Measurements from ENCODE around the gene KCNV2. TPM values are rescaled to one million over a fixed set of nuclear protein-coding genes. Genes with fewer than 3 reads are reported as not detected.

Gene KCNV2
- total RNA-seq, 2 donors from 2014 or later = not detected

- intact Hi-C loops (cut with DNase I) = no loop called here
- H3K4me1 ChIP-seq = no peaks in the 10 kb centered on the region
- no peaks in the 10 kb centered on the region for H3K27me3 ChIP-seq
- H3K4me3 ChIP-seq = no peak overlapping the region
- ATAC-seq = no peak
- no peak overlapping the region for H3K27ac ChIP-seq
- H3K9me3 ChIP-seq = no peaks in the 10 kb centered on the region
- no peaks in the 10 kb centered on the region for H3K36me3 ChIP-seq (replicated peaks in 1 of 2; ENCODE audit: insufficient read depth in 1 of 2, low read depth in 2 of 2)
- DNase-seq = no peak
- 87 to 91% methylated on average over 3 of the region's 3 CpGs for WGBS, 2 donors
- TF ChIP-seq POLR2A (IDR thresholded peaks at IDR 0.05) (no peak), CTCF (IDR thresholded peaks at IDR 0.05) (no peak)
Measured at GRCh38 chr9:2688636-2689035, 28.7 kb upstream of the KCNV2 start.

- H3K27me3 ChIP-seq = no peaks in the 10 kb centered on the region
- no peak for TF ChIP-seq CTCF (IDR thresholded peaks at IDR 0.05)
- no peak for TF ChIP-seq POLR2A (IDR thresholded peaks at IDR 0.05)
- H3K4me3 ChIP-seq = no peak overlapping the region
- H3K4me1 ChIP-seq = no peaks in the 10 kb centered on the region
- DNase-seq (no peak), ATAC-seq (no peak)
- H3K27ac ChIP-seq = no peak overlapping the region
- WGBS, 2 donors = 73 to 81% methylated on average over 1 of the region's 1 CpG
- no peaks in the 10 kb centered on the region for H3K9me3 ChIP-seq
- no peaks in the 10 kb centered on the region for H3K36me3 ChIP-seq (replicated peaks in 1 of 2; ENCODE audit: insufficient read depth in 1 of 2, low read depth in 2 of 2)
- intact Hi-C loops (cut with DNase I) = no loop called here
Measured at GRCh38 chr9:2691212-2691611, 26.1 kb upstream of the KCNV2 start.

GRCh38 chr9:2691626-2692025, 25.7 kb upstream of the KCNV2 start:
- no peak overlapping the region for H3K27ac ChIP-seq
- H3K36me3 ChIP-seq (replicated peaks in 1 of 2; ENCODE audit: insufficient read depth in 1 of 2, low read depth in 2 of 2) = no peaks in the 10 kb centered on the region
- 60 to 76% methylated on average over 2 of the region's 2 CpGs for WGBS, 2 donors
- H3K4me3 ChIP-seq = no peak overlapping the region
- no peaks in the 10 kb centered on the region for H3K27me3 ChIP-seq
- ATAC-seq (no peak), DNase-seq (no peak)
- no peak for TF ChIP-seq CTCF (IDR thresholded peaks at IDR 0.05)
- no peak for TF ChIP-seq POLR2A (IDR thresholded peaks at IDR 0.05)
- intact Hi-C loops (cut with DNase I) = no loop called here
- H3K9me3 ChIP-seq = no peaks in the 10 kb centered on the region
- no peaks in the 10 kb centered on the region for H3K4me1 ChIP-seq

- no peaks in the 10 kb centered on the region for H3K36me3 ChIP-seq (replicated peaks in 1 of 2; ENCODE audit: insufficient read depth in 1 of 2, low read depth in 2 of 2)
- H3K9me3 ChIP-seq = no peaks in the 10 kb centered on the region
- H3K4me1 ChIP-seq = no peaks in the 10 kb centered on the region
- DNase-seq (no peak), ATAC-seq (no peak)
- intact Hi-C loops (cut with DNase I) = no loop called here
- H3K4me3 ChIP-seq = no peak overlapping the region
- H3K27ac ChIP-seq = no peak overlapping the region
- H3K27me3 ChIP-seq = no peaks in the 10 kb centered on the region
- no peak for TF ChIP-seq POLR2A (IDR thresholded peaks at IDR 0.05)
- TF ChIP-seq CTCF (IDR thresholded peaks at IDR 0.05) = no peak
- 80 to 83% methylated on average over 3 of the region's 3 CpGs for WGBS, 2 donors
Measured at GRCh38 chr9:2693056-2693455, 24.3 kb upstream of the KCNV2 start.

- 79 to 80% methylated on average over 3 of the region's 3 CpGs for WGBS, 2 donors
- intact Hi-C loops (cut with DNase I) = no loop called here
- ATAC-seq (no peak), DNase-seq (no peak)
- no peaks in the 10 kb centered on the region for H3K9me3 ChIP-seq
- H3K27me3 ChIP-seq = no peaks in the 10 kb centered on the region
- H3K4me1 ChIP-seq = no peaks in the 10 kb centered on the region
- H3K4me3 ChIP-seq = no peak overlapping the region
- no peak overlapping the region for H3K27ac ChIP-seq
- no peaks in the 10 kb centered on the region for H3K36me3 ChIP-seq (replicated peaks in 1 of 2; ENCODE audit: insufficient read depth in 1 of 2, low read depth in 2 of 2)
- no peak for TF ChIP-seq POLR2A (IDR thresholded peaks at IDR 0.05)
- TF ChIP-seq CTCF (IDR thresholded peaks at IDR 0.05) = no peak
Measured at GRCh38 chr9:2697492-2697891, 19.8 kb upstream of the KCNV2 start.
